ENCODE results near the gene DAND5.

The DAND5 gene

GRCh38 chr19:12994701-12995595 lies 25.6 kb downstream of the DAND5 start, which contains the start of gene NFIX:
Gene NFIX (plus strand): TSS chr19:12995475. CDS start chr19:12995838, 363 bp downstream.
- peak in 1 of 2 donors; percentile 43 for DNase-seq (ENCODE audit: low read depth in 2 of 2)

- no peak for DNase-seq (ENCODE audit: low read depth in 2 of 2)
These were observed 26.4 kb downstream of the DAND5 start for GRCh38 chr19:12995596-12996405.

- DNase-seq (ENCODE audit: low read depth in 2 of 2): no peak
These were observed 27.2 kb downstream of the DAND5 start for GRCh38 chr19:12996406-12997094.

- no peak for DNase-seq (ENCODE audit: low read depth in 2 of 2)
These were observed 28.0 kb downstream of the DAND5 start for GRCh38 chr19:12997179-12997966.

- no peak for DNase-seq (ENCODE audit: low read depth in 2 of 2)
These were observed 28.9 kb downstream of the DAND5 start for GRCh38 chr19:12997967-12998940.

GRCh38 chr19:13001166-13001501 lies 31.8 kb downstream of the DAND5 start:
- no peak for DNase-seq (ENCODE audit: low read depth in 2 of 2)

- DNase-seq (ENCODE audit: low read depth in 2 of 2): no peak
These were observed 32.3 kb downstream of the DAND5 start for GRCh38 chr19:13001502-13002165.

- DNase-seq (ENCODE audit: low read depth in 2 of 2): no peak
These were observed 33.0 kb downstream of the DAND5 start for GRCh38 chr19:13002166-13002898.

- DNase-seq (ENCODE audit: low read depth in 2 of 2): no peak
These were observed 33.7 kb downstream of the DAND5 start for GRCh38 chr19:13003081-13003480.

- no peak for DNase-seq (ENCODE audit: low read depth in 2 of 2)
These were observed 34.9 kb downstream of the DAND5 start for GRCh38 chr19:13004273-13004672.

- DNase-seq (ENCODE audit: low read depth in 2 of 2): no peak
These were observed 35.9 kb downstream of the DAND5 start for GRCh38 chr19:13005253-13005652.

- no peak for DNase-seq (ENCODE audit: low read depth in 2 of 2)
These were observed 36.5 kb downstream of the DAND5 start for GRCh38 chr19:13005861-13006370.

- DNase-seq (ENCODE audit: low read depth in 2 of 2): no peak
These were observed 37.3 kb downstream of the DAND5 start for GRCh38 chr19:13006431-13007281.

GRCh38 chr19:13007292-13008045 lies 38.1 kb downstream of the DAND5 start:
- no peak for DNase-seq (ENCODE audit: low read depth in 2 of 2)

- DNase-seq (ENCODE audit: low read depth in 2 of 2): no peak
These were observed 39.8 kb downstream of the DAND5 start for GRCh38 chr19:13008926-13009787.

Measured in stimulated activated CD4-positive, alpha-beta T cell treated with anti-CD3 and anti-CD28 coated beads, Interleukin-4, amount 100 ng/mL, for 48 hours (primary cell).